ENCODE measurements around the gene PPP1R37. TPM values are rescaled to one million over a fixed set of nuclear protein-coding genes. Genes with fewer than 3 reads are reported as not detected.

Gene PPP1R37
- total and polyA plus RNA-seq, 2 of the 8 experiments (the other 6 are each of a cell fraction or from before 2014, with no cell fraction given) = 14.6 to 25.7 TPM

GRCh38 chr19:45059258-45059965 lies 33.6 kb upstream of the PPP1R37 start (continued):
- TF ChIP-seq ATF2 (IDR thresholded peaks at IDR 0.05; ENCODE audit: low read length) = peak; percentile 80
- peak; percentile 86 to 92 for TF ChIP-seq RAD21 (IDR thresholded peaks at IDR 0.05 in 1 of 2, conservative IDR thresholded peaks at IDR 0.05 in 1 of 2; ENCODE audit: low read depth in 2 of 2, low read length in 2 of 2)
